ENCODE data around the gene TSPOAP1.

Gene TSPOAP1

GRCh38 chr17:58365980-58366595 lies 37.5 kb upstream of the TSPOAP1 start:
- H3K4me1 ChIP-seq (ENCODE audit: insufficient read depth, low read length): peaks cover 20% of the 10 kb centered on the region

GRCh38 chr17:58365185-58365979 lies 36.8 kb upstream of the TSPOAP1 start:
- no peaks in the 10 kb centered on the region for H3K9me3 ChIP-seq (ENCODE audit: control insufficient read depth, insufficient read depth, low read length)
- no peaks in the 10 kb centered on the region for H3K36me3 ChIP-seq (ENCODE audit: insufficient read depth, low read length)
- no peak overlapping the region for H3K9ac ChIP-seq (ENCODE audit: low read depth, low read length)
- H3K4me1 ChIP-seq (ENCODE audit: insufficient read depth, low read length): peaks cover 20% of the 10 kb centered on the region

More at GRCh38 chr17:58365980-58366595, 37.5 kb upstream of the TSPOAP1 start:
- Histone ChIP-seq H3K9me3 (ENCODE audit: control insufficient read depth, insufficient read depth, low read length) (no peaks in the 10 kb centered on the region), H3K36me3 (ENCODE audit: insufficient read depth, low read length) (no peaks in the 10 kb centered on the region), H3K9ac (ENCODE audit: low read depth, low read length) (no peak overlapping the region)

DNA sequence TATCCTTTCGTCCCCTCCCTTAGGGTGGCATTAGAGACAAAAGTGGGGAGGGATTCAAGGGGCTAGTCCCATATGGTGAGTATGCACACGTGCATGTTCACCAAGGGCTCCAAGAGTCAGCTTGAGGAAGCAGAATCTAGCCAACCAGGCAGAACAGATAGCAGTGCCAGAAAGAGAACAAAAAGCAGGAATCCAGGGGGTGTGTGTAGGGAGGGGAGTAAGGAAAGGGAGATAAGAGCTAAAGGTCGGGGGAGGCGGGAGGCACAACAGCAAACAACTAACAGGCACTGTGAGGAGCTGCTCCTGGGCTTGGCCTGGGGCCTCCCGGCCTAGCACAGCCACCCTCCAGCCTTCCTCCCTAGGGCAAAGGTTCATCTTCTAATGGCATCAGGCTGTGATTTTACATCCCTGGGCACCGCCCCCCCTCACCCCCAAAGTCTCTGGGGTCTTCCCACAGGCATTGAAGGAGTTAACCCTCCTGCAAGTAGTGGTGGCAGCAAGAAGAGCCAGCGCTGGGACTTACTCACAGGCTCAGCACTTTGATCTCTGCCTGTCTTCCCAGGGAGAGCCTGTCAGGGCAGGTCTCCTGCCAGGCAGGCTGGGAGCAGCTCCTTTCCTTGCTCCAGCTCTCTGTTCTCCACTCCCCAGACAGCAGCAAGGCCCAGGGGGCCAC lies 35.8 kb upstream of the TSPOAP1 start:
- H3K9ac ChIP-seq (ENCODE audit: low read depth, low read length): no peak overlapping the region
- peaks cover 20% of the 10 kb centered on the region for H3K4me1 ChIP-seq (ENCODE audit: insufficient read depth, low read length)
- H3K9me3 ChIP-seq (ENCODE audit: control insufficient read depth, insufficient read depth, low read length): no peaks in the 10 kb centered on the region
- H3K36me3 ChIP-seq (ENCODE audit: insufficient read depth, low read length): no peaks in the 10 kb centered on the region

- Histone ChIP-seq H3K36me3 (ENCODE audit: insufficient read depth, low read length) (no peaks in the 10 kb centered on the region), H3K4me1 (ENCODE audit: insufficient read depth, low read length) (peaks cover 20% of the 10 kb centered on the region), H3K9me3 (ENCODE audit: control insufficient read depth, insufficient read depth, low read length) (no peaks in the 10 kb centered on the region), H3K9ac (ENCODE audit: low read depth, low read length) (no peak overlapping the region)
Observed at GRCh38 chr17:58363457-58364185, 35.0 kb upstream of the TSPOAP1 start.

- Histone ChIP-seq H3K9me3 (ENCODE audit: control insufficient read depth, insufficient read depth, low read length) (no peaks in the 10 kb centered on the region), H3K36me3 (ENCODE audit: insufficient read depth, low read length) (no peaks in the 10 kb centered on the region; the same call in 1 of the 2 replicates), H3K4me1 (ENCODE audit: insufficient read depth, low read length) (peaks cover 20% of the 10 kb centered on the region), H3K9ac (ENCODE audit: low read depth, low read length) (no peak overlapping the region)
Observed at GRCh38 chr17:58362368-58363014, 33.9 kb upstream of the TSPOAP1 start.

GRCh38 chr17:58360296-58361063 lies 31.9 kb upstream of the TSPOAP1 start:
- Histone ChIP-seq H3K9ac (ENCODE audit: low read depth, low read length) (no peak overlapping the region), H3K4me1 (ENCODE audit: insufficient read depth, low read length) (peaks cover 13% of the 10 kb centered on the region), H3K9me3 (ENCODE audit: control insufficient read depth, insufficient read depth, low read length) (no peaks in the 10 kb centered on the region), H3K36me3 (ENCODE audit: insufficient read depth, low read length) (no peaks in the 10 kb centered on the region; the same call in 1 of the 2 replicates)

- Histone ChIP-seq H3K9me3 (ENCODE audit: control insufficient read depth, insufficient read depth, low read length) (no peaks in the 10 kb centered on the region), H3K4me1 (ENCODE audit: insufficient read depth, low read length) (no peaks in the 10 kb centered on the region), H3K36me3 (ENCODE audit: insufficient read depth, low read length) (no peaks in the 10 kb centered on the region; the same call in 1 of the 2 replicates), H3K9ac (ENCODE audit: low read depth, low read length) (no peak overlapping the region)
Observed at GRCh38 chr17:58358408-58359172, 30.0 kb upstream of the TSPOAP1 start.

- Histone ChIP-seq H3K36me3 (ENCODE audit: insufficient read depth, low read length) (no peaks in the 10 kb centered on the region; the same call in 1 of the 2 replicates), H3K9ac (ENCODE audit: low read depth, low read length) (no peak overlapping the region), H3K4me1 (ENCODE audit: insufficient read depth, low read length) (peaks cover 4% of the 10 kb centered on the region), H3K9me3 (ENCODE audit: control insufficient read depth, insufficient read depth, low read length) (no peaks in the 10 kb centered on the region)
Observed at GRCh38 chr17:58357312-58358297, 29.0 kb upstream of the TSPOAP1 start.

- no peak overlapping the region for H3K9ac ChIP-seq (ENCODE audit: low read depth, low read length)
- no peaks in the 10 kb centered on the region; the same call in 1 of the 2 replicates for H3K36me3 ChIP-seq (ENCODE audit: insufficient read depth, low read length)
- H3K9me3 ChIP-seq (ENCODE audit: control insufficient read depth, insufficient read depth, low read length): no peaks in the 10 kb centered on the region
- peaks cover 4% of the 10 kb centered on the region for H3K4me1 ChIP-seq (ENCODE audit: insufficient read depth, low read length)
Observed at GRCh38 chr17:58356231-58356630, 27.6 kb upstream of the TSPOAP1 start.

DNA sequence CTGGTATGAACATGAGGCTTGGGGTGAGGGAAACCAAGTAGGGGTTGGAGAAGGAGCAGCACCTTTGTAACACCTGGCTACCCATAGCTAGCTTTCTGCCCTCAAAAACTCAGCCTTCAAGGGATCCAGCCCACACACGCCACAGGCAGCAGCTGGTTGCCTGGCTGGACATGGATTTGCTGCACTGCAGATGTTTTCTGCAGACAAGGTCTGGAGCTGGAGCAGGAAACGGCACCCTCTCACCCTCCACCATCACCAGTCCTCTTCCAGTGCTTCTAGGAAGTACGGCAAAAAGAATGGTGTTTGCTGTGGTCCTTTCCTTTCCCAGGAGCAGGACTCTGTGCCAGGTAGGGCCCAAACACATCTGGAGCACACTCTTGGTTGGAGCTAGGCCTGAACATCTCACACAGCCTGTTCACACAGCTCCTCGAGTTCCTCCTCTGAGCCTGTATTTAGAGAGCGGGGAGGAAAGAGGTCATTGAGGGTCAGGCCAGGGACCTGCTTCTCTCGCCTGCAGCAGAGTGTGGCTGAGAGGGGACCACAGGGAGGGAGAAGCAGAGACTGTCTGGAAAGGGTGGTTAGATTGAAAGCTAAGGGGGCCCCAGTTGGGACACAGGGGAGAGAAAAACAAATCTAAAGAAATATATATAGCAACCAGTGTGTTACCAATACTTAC lies 26.1 kb upstream of the TSPOAP1 start:
- H3K9me3 ChIP-seq (ENCODE audit: control insufficient read depth, insufficient read depth, low read length): no peaks in the 10 kb centered on the region
- H3K9ac ChIP-seq (ENCODE audit: low read depth, low read length): no peak overlapping the region
- H3K4me1 ChIP-seq (ENCODE audit: insufficient read depth, low read length): peaks cover 4% of the 10 kb centered on the region
- peaks cover 6% of the 10 kb centered on the region for H3K36me3 ChIP-seq (ENCODE audit: insufficient read depth, low read length)

DNA sequence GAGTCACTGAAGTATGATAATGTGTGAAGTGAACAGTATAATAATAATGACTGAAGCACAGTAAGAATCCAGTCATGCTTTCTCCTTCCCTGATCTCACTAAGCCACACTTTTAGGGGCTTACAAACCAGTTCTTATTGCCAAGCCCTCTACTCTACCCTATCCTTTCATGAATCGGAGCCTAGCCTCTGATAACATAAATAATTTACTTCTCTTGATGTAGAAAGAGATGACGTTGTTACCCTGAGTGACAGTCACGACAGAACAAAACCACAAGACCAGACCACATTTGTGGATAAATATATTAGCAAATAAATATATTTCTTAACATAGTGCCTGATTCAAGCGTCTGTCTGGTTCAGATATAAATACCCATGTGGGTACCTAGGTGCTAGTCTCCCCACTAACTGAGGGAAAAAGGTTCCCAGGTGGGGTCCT lies 24.8 kb upstream of the TSPOAP1 start:
- peak overlapping the region; percentile 85; the same call in 1 of the 2 replicates for H3K9ac ChIP-seq (ENCODE audit: low read depth, low read length)
- H3K4me1 ChIP-seq (ENCODE audit: insufficient read depth, low read length): peaks cover 4% of the 10 kb centered on the region

More for the DNA sequence above, 24.8 kb upstream of the TSPOAP1 start:
- peaks cover 18% of the 10 kb centered on the region for H3K36me3 ChIP-seq (ENCODE audit: insufficient read depth, low read length)
- no peaks in the 10 kb centered on the region for H3K9me3 ChIP-seq (ENCODE audit: control insufficient read depth, insufficient read depth, low read length)
